Measurements from ENCODE around the gene ARID4B.

DNA sequence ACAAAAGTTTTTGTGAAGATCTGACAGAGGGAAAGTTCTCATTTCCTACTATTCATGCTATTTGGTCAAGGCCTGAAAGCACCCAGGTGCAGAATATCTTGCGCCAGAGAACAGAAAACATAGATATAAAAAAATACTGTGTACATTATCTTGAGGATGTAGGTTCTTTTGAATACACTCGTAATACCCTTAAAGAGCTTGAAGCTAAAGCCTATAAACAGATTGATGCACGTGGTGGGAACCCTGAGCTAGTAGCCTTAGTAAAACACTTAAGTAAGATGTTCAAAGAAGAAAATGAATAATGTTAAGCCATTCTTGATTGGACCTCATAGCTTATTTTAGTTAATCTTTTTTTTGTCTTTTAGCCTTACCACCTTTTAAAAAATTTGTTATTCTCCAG, 14.5 kb upstream of the ARID4B start:
- TF ChIP-seq, protein P1, sequence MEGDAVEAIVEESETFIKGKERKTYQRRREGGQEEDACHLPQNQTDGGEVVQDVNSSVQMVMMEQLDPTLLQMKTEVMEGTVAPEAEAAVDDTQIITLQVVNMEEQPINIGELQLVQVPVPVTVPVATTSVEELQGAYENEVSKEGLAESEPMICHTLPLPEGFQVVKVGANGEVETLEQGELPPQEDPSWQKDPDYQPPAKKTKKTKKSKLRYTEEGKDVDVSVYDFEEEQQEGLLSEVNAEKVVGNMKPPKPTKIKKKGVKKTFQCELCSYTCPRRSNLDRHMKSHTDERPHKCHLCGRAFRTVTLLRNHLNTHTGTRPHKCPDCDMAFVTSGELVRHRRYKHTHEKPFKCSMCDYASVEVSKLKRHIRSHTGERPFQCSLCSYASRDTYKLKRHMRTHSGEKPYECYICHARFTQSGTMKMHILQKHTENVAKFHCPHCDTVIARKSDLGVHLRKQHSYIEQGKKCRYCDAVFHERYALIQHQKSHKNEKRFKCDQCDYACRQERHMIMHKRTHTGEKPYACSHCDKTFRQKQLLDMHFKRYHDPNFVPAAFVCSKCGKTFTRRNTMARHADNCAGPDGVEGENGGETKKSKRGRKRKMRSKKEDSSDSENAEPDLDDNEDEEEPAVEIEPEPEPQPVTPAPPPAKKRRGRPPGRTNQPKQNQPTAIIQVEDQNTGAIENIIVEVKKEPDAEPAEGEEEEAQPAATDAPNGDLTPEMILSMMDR (conservative IDR thresholded peaks at IDR 0.05; ENCODE audit: low read depth, low read length): no peak
- no peak for TF ChIP-seq EZH2 (IDR thresholded peaks at IDR 0.05; ENCODE audit: borderline replicate concordance, low read depth, low read length, poor library complexity, severe bottlenecking)

Data from A673 (cell line).